PC-9 (cell line): ENCODE results near the gene TTLL9.

Source experiments
- CTCF ChIP-seq: fragments of 200-600 bp; sonication (generic); conservative IDR thresholded peaks from 2 replicates; pipeline ENCODE4 v1.6.1; 2017; ENCODE audit warnings: mixed run types, antibody characterized with exemption, mild to moderate bottlenecking, moderate library complexity
- EZH2 ChIP-seq: fragments of 200-600 bp; sonication (generic); IDR thresholded peaks from 2 replicates; pipeline ENCODE4 v1.8.0; 2017; ENCODE audit warnings: antibody characterized with exemption, low read depth

- TF ChIP-seq CTCF (no peak), EZH2 (no peak)
Measured at GRCh38 chr20:31844737-31845299, 25.6 kb upstream of the TTLL9 start.
